ENCODE results near the gene UBAP1L. TPM values are rescaled to one million over a fixed set of nuclear protein-coding genes. Genes with fewer than 3 reads are reported as not detected.

Gene UBAP1L
- total and polyA plus RNA-seq, 2 of the 4 experiments (the other 2 are of a cell fraction) = 0.36 to 1.1 TPM

GRCh38 chr15:65084500-65085206 lies 30.3 kb downstream of the UBAP1L start:
- ATAC-seq (ENCODE audit: low read depth) = no peak
- H3K4me1 ChIP-seq (ENCODE audit: control insufficient read depth, insufficient read depth, low read length) = peaks cover 29% of the 10 kb centered on the region; the same call in 1 of the 2 replicates
- H3K27me3 ChIP-seq (ENCODE audit: control insufficient read depth, insufficient read depth, low read length) = peaks cover 47% of the 10 kb centered on the region
- no peak overlapping the region for H3K18ac ChIP-seq (ENCODE audit: low read depth, low read length)
- H3K4ac ChIP-seq (ENCODE audit: low read depth, low read length) = no peak overlapping the region
- H2BK20ac ChIP-seq (ENCODE audit: low read depth, low read length) = no peak overlapping the region
- no peak overlapping the region for H3K56ac ChIP-seq (ENCODE audit: extremely low read depth, insufficient read depth, low read length)
- no peak overlapping the region for H2AFZ ChIP-seq (replicated peaks; ENCODE audit: low read length, poor library complexity)
- WGBS, 2 experiments (ENCODE audit: extremely low coverage in 2 of 2, insufficient read length in 1 of 2) = 100% methylated on average over 1 of the region's 7 CpGs; no CpG with 5 or more reads in 1 of the 2 experiments
- no peak overlapping the region for H4K91ac ChIP-seq (ENCODE audit: insufficient read depth, low read depth, low read length)
- H3K9me3 ChIP-seq (ENCODE audit: control insufficient read depth, insufficient read depth, low read length) = no peaks in the 10 kb centered on the region
- H2BK5ac ChIP-seq (ENCODE audit: low read depth, low read length, poor library complexity, severe bottlenecking) = no peak overlapping the region
- H3K79me1 ChIP-seq (ENCODE audit: low read depth in 1 of 2, low read length in 2 of 2) = no peaks in the 10 kb centered on the region
- no peak overlapping the region for H2BK120ac ChIP-seq (ENCODE audit: low read depth, low read length)
- no peak overlapping the region for H3K4me3 ChIP-seq (ENCODE audit: insufficient read depth, low read depth, low read length)
- H2AK5ac ChIP-seq (ENCODE audit: low read depth, low read length) = no peak overlapping the region
- in situ Hi-C loops (cut with MboI; ENCODE audit: low sequenced_read_pairs) = loop anchor here (5.0 to 10.0 kb wide), 2 partner anchors 32 to 50 kb away; no protein-coding TSS in a partner anchor
- intact Hi-C loops (cut with micrococcal nuclease) = no loop called here
- no peak overlapping the region for H4K5ac ChIP-seq (ENCODE audit: low read depth, low read length)
- no peak overlapping the region for H3K27ac ChIP-seq (ENCODE audit: insufficient read depth, low read length)
- POLR2A ChIA-PET (ENCODE audit: unreplicated experiment) = no interaction called here
- H2BK15ac ChIP-seq (ENCODE audit: low read depth, low read length) = no peak overlapping the region
- no peak overlapping the region for H3K4me2 ChIP-seq (ENCODE audit: low read depth, low read length)
- H3K14ac ChIP-seq (replicated peaks; ENCODE audit: low read depth, low read length) = no peak overlapping the region
- H2AK9ac ChIP-seq (replicated peaks; ENCODE audit: low read depth, low read length, poor library complexity) = no peak overlapping the region
- no peak for TF ChIP-seq RCOR1 (IDR thresholded peaks at IDR 0.05; ENCODE audit: insufficient replicate concordance, low read length)
- TF ChIP-seq RAD21 (IDR thresholded peaks at IDR 0.05; ENCODE audit: low read length) = no peak
- TF ChIP-seq FOS (IDR thresholded peaks at IDR 0.05; ENCODE audit: low read depth, low read length) = no peak
- TF ChIP-seq CEBPB (IDR thresholded peaks at IDR 0.05; ENCODE audit: low read depth, low read length) = no peak
- no peak for TF ChIP-seq POLR2A (IDR thresholded peaks at IDR 0.05; ENCODE audit: low read depth, low read length)
- no peak for TF ChIP-seq MAFK (IDR thresholded peaks at IDR 0.05; ENCODE audit: low read depth, low read length)
- no peak for TF ChIP-seq MXI1 (IDR thresholded peaks at IDR 0.05; ENCODE audit: borderline replicate concordance, low read depth, low read length)
- TF ChIP-seq SMC3 (IDR thresholded peaks at IDR 0.05; ENCODE audit: low read depth, low read length) = no peak
- no peak for TF ChIP-seq USF2 (IDR thresholded peaks at IDR 0.05; ENCODE audit: low read depth, low read length)
- TF ChIP-seq CHD1 (IDR thresholded peaks at IDR 0.05; ENCODE audit: low read depth, low read length) = no peak
- no peak for TF ChIP-seq CTCF (conservative IDR thresholded peaks at IDR 0.05; ENCODE audit: low read depth, low read length)
- no peak for TF ChIP-seq NFE2L2 (IDR thresholded peaks at IDR 0.05; ENCODE audit: low read depth, low read length)
- TF ChIP-seq ELK1 (IDR thresholded peaks at IDR 0.05; ENCODE audit: borderline replicate concordance, low read depth, low read length) = no peak
- TF ChIP-seq BHLHE40 (IDR thresholded peaks at IDR 0.05; ENCODE audit: low read depth, low read length) = no peak
- no peak for TF ChIP-seq MAZ (IDR thresholded peaks at IDR 0.05; ENCODE audit: borderline replicate concordance, low read depth, low read length)
- CTCF ChIA-PET = interaction anchor here (2.0 to 4.4 kb wide), 3 partner anchors 17 to 51 kb away, joined by 7 to 74 read pairs (median 21); no protein-coding TSS in a partner anchor
- H3K36me3 ChIP-seq (ENCODE audit: control insufficient read depth, insufficient read depth, low read length) = no peaks in the 10 kb centered on the region
- no peak overlapping the region for H4K8ac ChIP-seq (ENCODE audit: low read depth in 2 of 2, low read length in 2 of 2)
- H4K20me1 ChIP-seq (ENCODE audit: insufficient read depth, low read length) = no peaks in the 10 kb centered on the region; the same call in none of the 2 replicates
- no peaks in the 10 kb centered on the region for H3K9me1 ChIP-seq (ENCODE audit: insufficient read depth, low read length)
- no peak overlapping the region for H3K23ac ChIP-seq (ENCODE audit: low read depth, low read length)
- no peak for DNase-seq
- BruUV-seq (replicated peaks) = no TSS peak
- H3K9ac ChIP-seq (ENCODE audit: low read depth, low read length) = no peak overlapping the region
- dilution Hi-C loops (cut with HindIII; ENCODE audit: low sequenced_read_pairs, unreplicated experiment) = no loop called here
